Fibroblast of lung (primary cell): Measurements from ENCODE around the gene PKD1L1. TPM values are rescaled to one million over a fixed set of nuclear protein-coding genes. Genes with fewer than 3 reads are reported as not detected.

Experiments
- DNase-seq, 2 donors: peaks; one replicate each; pipeline versions ENCODE4 v3.0.0 to v3.0.0-alpha.2; 2010; ENCODE audit warnings: low read depth in 2 of 2
- H2AFZ ChIP-seq: 2 replicates; pipeline ENCODE4 v1.5.1; 2012; ENCODE audit warnings: low read length, control low read depth, inconsistent platforms
- H3K27ac ChIP-seq: 2 replicates; pipeline ENCODE4 v1.5.1; 2011; ENCODE audit warnings: low read length, control low read depth; ENCODE audit not compliant: insufficient read depth
- H3K27me3 ChIP-seq: 2 replicates; pipeline ENCODE4 v1.5.1; 2011; ENCODE audit warnings: mild to moderate bottlenecking, low read length; ENCODE audit not compliant: control insufficient read depth, insufficient read depth
- H3K36me3 ChIP-seq: 2 replicates; pipeline ENCODE4 v1.5.1; 2011; ENCODE audit warnings: low read length; ENCODE audit not compliant: control insufficient read depth, insufficient read depth
- H3K4me1 ChIP-seq: 2 replicates; pipeline ENCODE4 v1.5.1; 2011; ENCODE audit warnings: low read length; ENCODE audit not compliant: control insufficient read depth, insufficient read depth; ENCODE audit errors: extremely low read depth
- H3K4me2 ChIP-seq: 2 replicates; pipeline ENCODE4 v1.5.1; 2011; ENCODE audit warnings: low read length, control low read depth; ENCODE audit not compliant: insufficient read depth; ENCODE audit errors: extremely low read depth
- H3K4me3 ChIP-seq, 4 experiments: fragments of 200-600 bp in 1 of 4; sonication (generic) in 1 of 4; replicated peaks in 1 of 4; 2 replicates each; pipeline ENCODE4 v1.5.1; 2011 to 2016; ENCODE audit warnings: low read length in 4 of 4, low read depth in 3 of 4, mild to moderate bottlenecking in 3 of 4, control low read depth in 2 of 4, inconsistent platforms in 1 of 4, mixed read lengths in 1 of 4; ENCODE audit not compliant: insufficient read depth in 1 of 4; ENCODE audit errors: control extremely low read depth in 1 of 4
- H3K79me2 ChIP-seq: 2 replicates; pipeline ENCODE4 v1.5.1; 2012; ENCODE audit warnings: mild to moderate bottlenecking, low read length, inconsistent platforms; ENCODE audit not compliant: control insufficient read depth, insufficient read depth
- H3K9ac ChIP-seq: 2 replicates; pipeline ENCODE4 v1.5.1; 2011; ENCODE audit warnings: mild to moderate bottlenecking, low read length, control low read depth; ENCODE audit not compliant: insufficient read depth
- H3K9me3 ChIP-seq: 2 replicates; pipeline ENCODE4 v1.5.1; 2012; ENCODE audit warnings: low read depth, low read length; ENCODE audit not compliant: control insufficient read depth, insufficient read depth
- H4K20me1 ChIP-seq: 2 replicates; pipeline ENCODE4 v1.5.1; 2011; ENCODE audit warnings: low read length; ENCODE audit not compliant: control insufficient read depth, insufficient read depth; ENCODE audit errors: extremely low read depth
- EZH2 ChIP-seq: IDR thresholded peaks from 2 replicates; pipeline ENCODE4 v1.5.1; 2012; ENCODE audit warnings: low read length, control low read depth, mild to moderate bottlenecking; ENCODE audit errors: missing control alignments
- polyA plus RNA-seq, 2 donors: library from polyadenylated mRNA; depleted of rRNA in 1 of 2; stranded (reverse) in 1 of 2; unstranded in 1 of 2; fragments of >200 nt; gene quantifications; 2 replicates each; pipeline ENCODE4 v1.2.1, GENCODE V29; 2011 to 2012; ENCODE audit warnings: missing spikeins in 1 of 2
- total RNA-seq: library from RNA; depleted of rRNA; stranded (reverse); fragments of >200 nt; gene quantifications from 2 replicates; pipeline ENCODE4 v1.2.1, GENCODE V29; 2014
- TF ChIP-seq, protein P1 (sequence below), 2 donors: IDR thresholded peaks in 1 of 2; conservative IDR thresholded peaks in 1 of 2; 1 replicate in 1 of 2; 2 replicates in 1 of 2; pipeline ENCODE4 v1.5.1; 2011 to 2012; ENCODE audit warnings: low read length in 2 of 2, control low read depth in 1 of 2, inconsistent platforms in 1 of 2, low read depth in 1 of 2, mild to moderate bottlenecking in 1 of 2

Gene PKD1L1
- total and polyA plus RNA-seq, 2 donors (not counting 1 experiment from before 2014, with no cell fraction given): under 0.01 to 0.12 TPM

DNA sequence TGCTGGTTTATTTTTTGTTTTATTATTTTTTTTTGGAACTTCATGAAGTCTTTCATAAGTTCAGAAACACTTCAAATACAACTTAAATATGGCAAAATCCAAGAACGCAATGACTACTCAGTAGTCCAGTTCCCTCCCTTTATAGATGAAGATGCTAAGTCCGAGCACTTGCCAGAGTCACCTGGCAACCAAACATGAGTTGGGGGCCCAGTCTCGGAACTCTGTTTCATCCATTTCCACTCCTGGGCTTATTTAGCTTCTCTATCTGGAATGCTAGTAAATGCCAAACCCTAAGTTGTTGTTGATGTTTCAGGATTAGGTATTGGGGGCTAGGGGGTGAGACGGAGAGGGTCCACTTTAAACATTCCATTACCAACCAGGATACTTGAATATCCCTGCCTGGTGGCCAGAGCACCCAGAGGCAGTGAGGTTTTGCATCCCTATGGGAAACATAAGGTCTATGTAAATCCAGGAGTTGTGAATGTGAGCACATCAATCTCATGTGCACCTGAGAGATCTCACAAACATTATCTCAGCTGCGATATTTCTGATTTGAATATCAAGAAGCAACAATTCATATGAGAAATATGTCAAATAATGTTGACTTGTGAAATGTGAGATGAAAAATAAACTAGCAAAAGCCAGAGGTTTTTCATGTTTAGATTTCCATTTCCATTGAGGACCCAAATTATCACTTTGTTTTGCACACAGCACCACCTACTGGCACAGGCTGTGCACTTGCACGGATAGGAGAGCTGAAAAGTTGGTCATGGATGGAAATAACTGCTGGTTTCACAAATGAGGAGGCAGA is 129.3 kb downstream of the PKD1L1 start:
- peak; percentile 62 to 88 for DNase-seq
- Histone ChIP-seq H3K27ac (no peak overlapping the region), H3K4me2 (no peak overlapping the region), H3K36me3 (no peaks in the 10 kb centered on the region), H2AFZ (no peak overlapping the region), H3K9me3 (no peaks in the 10 kb centered on the region), H3K9ac (no peak overlapping the region), H3K79me2 (no peaks in the 10 kb centered on the region), H3K27me3 (no peaks in the 10 kb centered on the region), H3K4me3 (no peak overlapping the region), H4K20me1 (no peaks in the 10 kb centered on the region), H3K4me1 (no peaks in the 10 kb centered on the region)
- TF ChIP-seq, protein P1, sequence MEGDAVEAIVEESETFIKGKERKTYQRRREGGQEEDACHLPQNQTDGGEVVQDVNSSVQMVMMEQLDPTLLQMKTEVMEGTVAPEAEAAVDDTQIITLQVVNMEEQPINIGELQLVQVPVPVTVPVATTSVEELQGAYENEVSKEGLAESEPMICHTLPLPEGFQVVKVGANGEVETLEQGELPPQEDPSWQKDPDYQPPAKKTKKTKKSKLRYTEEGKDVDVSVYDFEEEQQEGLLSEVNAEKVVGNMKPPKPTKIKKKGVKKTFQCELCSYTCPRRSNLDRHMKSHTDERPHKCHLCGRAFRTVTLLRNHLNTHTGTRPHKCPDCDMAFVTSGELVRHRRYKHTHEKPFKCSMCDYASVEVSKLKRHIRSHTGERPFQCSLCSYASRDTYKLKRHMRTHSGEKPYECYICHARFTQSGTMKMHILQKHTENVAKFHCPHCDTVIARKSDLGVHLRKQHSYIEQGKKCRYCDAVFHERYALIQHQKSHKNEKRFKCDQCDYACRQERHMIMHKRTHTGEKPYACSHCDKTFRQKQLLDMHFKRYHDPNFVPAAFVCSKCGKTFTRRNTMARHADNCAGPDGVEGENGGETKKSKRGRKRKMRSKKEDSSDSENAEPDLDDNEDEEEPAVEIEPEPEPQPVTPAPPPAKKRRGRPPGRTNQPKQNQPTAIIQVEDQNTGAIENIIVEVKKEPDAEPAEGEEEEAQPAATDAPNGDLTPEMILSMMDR (conservative IDR thresholded peaks at IDR 0.05 in 1 of 2, IDR thresholded peaks at IDR 0.05 in 1 of 2; ENCODE audit: low read depth in 1 of 2, low read length in 2 of 2): peak; percentile 97 to 98
- no peak for TF ChIP-seq EZH2

DNA sequence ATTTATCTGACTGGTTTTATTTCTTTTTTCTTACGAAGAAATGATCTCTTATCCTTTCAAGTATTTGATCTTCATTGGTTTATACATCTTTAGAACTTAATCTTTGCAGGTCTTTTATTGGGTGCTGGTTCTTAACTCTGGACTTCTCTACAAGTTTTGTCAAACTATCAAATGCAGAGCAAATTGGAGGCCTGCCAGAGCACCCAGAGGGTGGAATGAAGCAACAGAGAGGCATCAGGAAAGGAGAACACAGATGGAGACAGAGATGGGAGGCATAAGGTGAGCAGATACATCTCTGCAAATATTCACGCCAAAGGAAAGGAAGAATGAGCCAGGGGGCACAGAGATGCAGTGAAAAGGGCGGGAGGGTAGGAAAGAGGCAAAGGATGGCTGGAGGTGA is 130.3 kb downstream of the PKD1L1 start:
- Histone ChIP-seq H3K79me2 (no peaks in the 10 kb centered on the region), H4K20me1 (no peaks in the 10 kb centered on the region), H3K27ac (no peak overlapping the region), H3K9me3 (no peaks in the 10 kb centered on the region), H3K4me2 (no peak overlapping the region), H3K4me3 (no peak overlapping the region), H3K4me1 (no peaks in the 10 kb centered on the region), H3K27me3 (no peaks in the 10 kb centered on the region), H2AFZ (no peak overlapping the region), H3K36me3 (no peaks in the 10 kb centered on the region), H3K9ac (no peak overlapping the region)
- TF ChIP-seq EZH2: no peak
- TF ChIP-seq, protein P1 (conservative IDR thresholded peaks at IDR 0.05 in 1 of 2, IDR thresholded peaks at IDR 0.05 in 1 of 2; ENCODE audit: low read depth in 1 of 2, low read length in 2 of 2): no peak
- no peak for DNase-seq

DNA sequence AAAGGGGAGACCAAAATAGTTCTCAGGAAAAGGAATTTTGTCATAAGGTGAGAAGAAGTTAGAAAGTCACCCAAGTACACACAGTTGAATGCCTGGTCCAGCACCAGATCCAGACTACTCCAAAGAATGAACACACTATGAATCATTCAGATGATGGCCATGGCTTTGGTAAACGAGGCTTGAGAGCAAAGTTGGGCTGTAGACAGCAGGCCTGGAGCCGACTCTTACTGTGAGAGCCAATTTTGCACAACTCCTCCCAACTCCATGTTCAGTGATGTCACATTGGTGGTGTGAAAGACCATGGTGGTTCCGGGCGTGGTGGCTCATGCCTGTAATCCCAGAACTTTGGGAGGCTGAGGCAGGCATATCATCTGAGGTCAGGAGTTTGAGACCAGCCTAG is 131.6 kb downstream of the PKD1L1 start:
- no peaks in the 10 kb centered on the region for H3K79me2 ChIP-seq
- H3K4me3 ChIP-seq: no peak overlapping the region
- H3K27ac ChIP-seq: no peak overlapping the region
- no peaks in the 10 kb centered on the region for H3K9me3 ChIP-seq
- H3K4me2 ChIP-seq: no peak overlapping the region
- no peaks in the 10 kb centered on the region for H3K27me3 ChIP-seq
- no peaks in the 10 kb centered on the region for H3K36me3 ChIP-seq
- no peaks in the 10 kb centered on the region for H3K4me1 ChIP-seq
- DNase-seq: peak; percentile 48 to 83
- H3K9ac ChIP-seq: no peak overlapping the region
- TF ChIP-seq, protein P1 (conservative IDR thresholded peaks at IDR 0.05 in 1 of 2, IDR thresholded peaks at IDR 0.05 in 1 of 2; ENCODE audit: low read depth in 1 of 2, low read length in 2 of 2): no peak
- TF ChIP-seq EZH2: no peak
- H2AFZ ChIP-seq: no peak overlapping the region
- H4K20me1 ChIP-seq: no peaks in the 10 kb centered on the region
